ENCODE data around the gene SKI.

The SKI gene

GRCh38 chr1:2228157-2228594 lies at the start of gene SKI:
Gene SKI, plus strand, starts transcription at chr1:2228319. Its CDS starts 448 bp downstream, at chr1:2228767.
- DNase-seq, result no peak

DNA sequence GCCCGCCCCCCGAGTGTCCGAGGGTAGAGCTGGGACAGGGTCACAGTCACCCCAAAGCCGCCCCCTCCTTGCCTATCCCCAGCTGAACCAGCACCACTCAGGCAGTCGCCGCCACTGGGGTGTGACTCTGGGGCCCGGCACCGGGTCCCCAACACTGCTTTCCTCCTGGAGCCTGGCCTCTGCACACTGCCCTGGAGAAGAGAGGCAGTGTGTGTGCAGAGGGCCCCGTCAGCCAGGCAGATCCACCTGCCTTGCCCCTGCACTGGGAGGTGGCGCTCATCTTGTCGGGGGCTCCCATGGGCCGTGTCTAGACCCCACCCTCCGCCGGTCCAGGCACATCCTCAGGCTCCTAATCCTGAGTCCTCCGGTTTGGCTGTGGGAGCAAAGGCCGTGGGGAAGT lies 49.2 kb upstream of the SKI start:
- no peak for DNase-seq

GRCh38 chr1:2179283-2180013 lies 48.7 kb upstream of the SKI start:
- DNase-seq, result no peak

DNA sequence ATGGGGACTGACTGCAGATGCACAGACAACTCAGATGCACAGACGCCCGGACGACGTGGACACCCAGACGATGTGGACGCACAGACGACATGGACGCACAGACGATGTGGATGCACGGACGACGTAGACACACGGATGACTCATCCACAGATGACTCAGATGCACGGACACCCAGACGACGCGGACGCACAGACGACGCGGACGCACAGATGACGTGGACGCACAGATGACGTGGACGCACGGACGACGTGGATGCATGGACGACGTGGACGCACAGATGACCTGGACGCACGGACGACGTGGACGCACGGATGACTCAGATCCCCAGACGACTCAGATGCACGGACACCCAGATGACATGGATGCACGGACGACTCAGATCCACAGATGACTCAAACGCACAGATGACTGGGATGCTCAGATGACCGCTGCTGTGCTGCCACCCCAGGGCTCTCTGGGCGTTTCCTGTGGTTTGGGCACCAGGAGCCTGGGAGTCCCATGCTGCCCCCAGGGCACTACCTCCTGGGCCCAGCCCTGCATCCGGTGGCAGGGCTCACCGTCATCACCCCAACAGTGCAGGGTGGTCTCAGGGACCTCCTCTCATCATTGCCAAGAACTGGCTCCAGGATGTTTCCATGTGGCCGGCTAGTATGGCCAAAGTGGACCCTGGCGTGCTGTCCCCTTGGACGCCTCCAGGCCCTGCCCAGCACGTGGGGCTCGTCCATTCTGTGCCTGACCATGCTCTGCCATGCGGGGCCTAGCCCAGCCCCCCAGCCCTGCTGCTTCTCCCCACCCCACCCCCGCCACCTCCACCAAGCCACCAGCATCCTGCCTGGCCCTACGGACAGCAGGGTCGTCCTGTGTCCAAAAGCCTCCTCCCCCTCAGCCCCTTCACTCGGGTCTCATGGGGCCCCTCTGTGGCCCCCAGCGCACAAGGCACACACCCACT lies 47.5 kb upstream of the SKI start:
- no peak for DNase-seq

DNA sequence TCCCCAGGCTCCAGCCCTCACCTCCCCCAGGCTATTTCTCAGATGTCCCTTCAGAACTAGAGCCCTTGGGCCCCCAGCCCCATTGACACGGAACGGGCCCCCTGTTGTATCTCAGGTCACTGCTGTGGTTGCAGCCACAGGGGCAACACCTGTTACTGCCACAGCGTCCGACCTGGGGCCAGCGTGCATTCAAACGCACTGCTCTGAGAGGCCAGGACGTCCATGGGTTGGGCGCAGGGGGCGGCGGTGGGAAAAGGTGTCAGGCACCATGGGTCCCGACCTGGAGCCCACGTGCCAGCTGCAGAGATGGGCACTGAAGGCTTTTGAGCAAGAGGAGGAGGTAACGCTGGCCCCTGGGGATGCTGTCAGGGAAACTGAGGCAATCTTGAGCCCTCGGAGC lies 46.8 kb upstream of the SKI start:
- DNase-seq, result no peak

DNA sequence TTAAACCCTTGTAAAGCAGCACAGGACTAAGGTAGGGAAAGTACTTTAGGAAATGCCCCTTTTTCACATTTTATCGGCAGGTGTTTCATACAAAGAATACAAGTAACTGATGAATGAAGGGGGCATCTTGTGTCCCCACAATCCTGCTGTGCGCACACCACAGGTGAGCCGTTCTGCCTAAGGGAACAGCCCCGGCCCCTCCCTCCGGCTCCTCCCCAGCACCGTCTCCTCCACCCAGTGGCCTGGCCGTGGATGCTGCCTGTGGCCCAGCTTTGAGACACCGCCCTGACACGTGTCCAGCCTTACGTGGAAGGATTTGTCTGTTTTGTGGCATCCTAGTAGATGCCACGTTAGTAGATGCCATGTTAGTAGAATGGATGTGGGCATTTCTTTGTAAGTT lies 46.4 kb upstream of the SKI start:
- no peak for DNase-seq

- DNase-seq, result no peak
These were observed 45.7 kb upstream of the SKI start for GRCh38 chr1:2182376-2182775.

- no peak for DNase-seq
These were observed 44.2 kb upstream of the SKI start for GRCh38 chr1:2183937-2184334.

DNA sequence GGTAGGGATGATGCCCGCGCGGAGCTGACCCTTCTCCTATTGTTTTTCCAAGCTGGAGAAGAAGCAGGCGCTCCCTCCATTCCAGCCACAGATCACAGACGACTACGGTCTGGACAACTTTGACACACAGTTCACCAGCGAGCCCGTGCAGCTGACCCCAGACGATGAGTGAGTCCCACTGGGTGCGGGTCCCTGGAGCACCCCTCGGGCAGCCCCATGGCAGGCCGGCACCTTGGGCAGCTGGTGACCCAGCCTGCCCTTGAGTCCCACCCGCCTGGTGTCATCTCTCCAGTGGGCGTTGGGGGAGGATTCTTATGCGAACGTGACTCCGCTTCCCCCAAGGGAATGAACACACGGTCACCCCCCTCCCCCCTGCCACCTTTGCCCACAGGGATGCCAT lies 43.6 kb upstream of the SKI start:
- no peak for DNase-seq

GRCh38 chr1:2184934-2185333 lies 43.2 kb upstream of the SKI start:
- no peak for DNase-seq

DNA sequence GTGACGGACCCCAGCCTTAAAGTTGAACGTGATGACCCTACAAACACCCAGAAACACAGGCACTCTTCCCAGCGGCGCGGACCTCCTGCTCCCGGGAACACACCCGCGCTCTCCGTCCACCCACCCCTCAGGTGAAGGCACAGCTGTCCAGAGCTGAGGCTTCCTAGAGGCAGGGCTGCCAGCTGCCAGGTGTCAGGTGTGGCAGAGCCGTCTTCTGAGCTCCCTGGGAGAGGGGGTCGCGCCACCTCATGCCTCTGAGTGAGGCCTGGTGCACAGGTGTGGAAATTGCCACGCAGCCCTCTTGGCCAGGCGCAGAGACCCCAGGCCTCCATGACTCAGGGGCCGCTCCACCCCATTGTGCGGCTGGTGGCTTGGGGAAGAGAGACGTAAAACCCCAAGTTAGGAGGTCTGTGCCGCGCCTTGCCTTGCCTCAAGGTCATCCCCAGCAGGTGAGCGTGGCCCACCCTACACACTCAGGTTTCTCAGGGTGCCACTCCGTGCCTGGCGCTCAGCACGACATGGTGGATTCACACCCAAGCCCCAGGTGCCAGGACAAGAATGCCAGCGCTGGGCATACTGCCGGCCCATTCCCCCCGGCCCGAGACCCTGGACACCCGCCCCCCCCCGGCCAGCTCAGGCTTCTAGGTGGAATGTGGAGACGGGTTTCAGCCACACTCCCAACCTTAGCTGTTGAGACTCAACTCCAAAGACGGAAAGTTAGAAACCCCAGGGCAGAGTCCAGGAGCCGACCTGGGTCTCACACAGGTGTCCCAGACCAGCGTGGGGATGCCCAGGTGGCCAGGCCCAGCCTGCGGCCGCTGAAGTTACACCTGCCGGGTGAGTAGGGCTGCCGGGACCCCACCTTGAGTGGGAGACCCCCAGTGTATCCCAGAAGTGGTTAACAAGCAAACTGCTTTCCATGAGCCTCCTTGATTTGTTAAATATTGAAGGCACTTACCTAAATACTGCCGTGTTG lies 42.0 kb upstream of the SKI start:
- DNase-seq, result no peak

GRCh38 chr1:2186901-2187300 lies 41.2 kb upstream of the SKI start:
- DNase-seq, result no peak

DNA sequence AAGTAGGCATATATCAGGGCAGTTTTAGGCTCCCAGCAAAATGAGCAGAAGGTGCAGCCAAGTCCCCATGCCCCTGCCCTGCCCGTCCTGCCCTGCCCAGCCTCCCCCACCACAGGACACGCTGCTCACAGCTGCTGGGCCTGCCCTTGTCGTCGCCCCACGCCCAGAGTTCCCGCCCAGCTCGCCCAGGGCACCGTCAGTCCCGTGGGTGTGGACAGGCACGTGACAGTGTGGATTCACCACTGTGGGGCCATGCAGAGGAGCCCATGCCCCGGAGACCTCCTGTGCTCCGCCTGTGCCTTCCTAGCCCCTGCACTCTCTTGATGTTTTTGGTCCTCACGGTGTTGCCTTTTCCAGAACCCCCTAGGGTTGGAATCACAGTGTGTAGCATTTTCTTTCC lies 40.5 kb upstream of the SKI start:
- DNase-seq, result no peak

DNA sequence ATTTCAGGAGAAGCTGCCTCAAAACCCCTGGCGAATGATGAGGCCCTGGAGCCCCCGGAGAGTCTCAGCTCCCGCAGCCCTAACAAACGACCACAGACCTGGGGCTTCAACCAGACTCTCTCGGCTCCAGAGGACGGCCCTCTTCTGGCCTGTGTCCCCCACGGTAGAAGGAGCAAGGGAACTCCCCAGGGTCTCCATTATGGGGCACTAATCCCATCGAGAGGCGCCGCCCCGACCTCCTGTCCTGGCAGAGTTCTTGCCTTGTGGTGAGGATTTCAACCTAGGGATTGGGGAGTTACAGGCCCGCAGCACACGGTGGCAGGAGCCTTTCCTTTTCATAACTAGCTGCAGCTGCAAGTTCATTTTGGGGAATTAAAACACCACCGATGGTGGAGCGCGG lies 39.8 kb upstream of the SKI start:
- DNase-seq, result no peak

DNA sequence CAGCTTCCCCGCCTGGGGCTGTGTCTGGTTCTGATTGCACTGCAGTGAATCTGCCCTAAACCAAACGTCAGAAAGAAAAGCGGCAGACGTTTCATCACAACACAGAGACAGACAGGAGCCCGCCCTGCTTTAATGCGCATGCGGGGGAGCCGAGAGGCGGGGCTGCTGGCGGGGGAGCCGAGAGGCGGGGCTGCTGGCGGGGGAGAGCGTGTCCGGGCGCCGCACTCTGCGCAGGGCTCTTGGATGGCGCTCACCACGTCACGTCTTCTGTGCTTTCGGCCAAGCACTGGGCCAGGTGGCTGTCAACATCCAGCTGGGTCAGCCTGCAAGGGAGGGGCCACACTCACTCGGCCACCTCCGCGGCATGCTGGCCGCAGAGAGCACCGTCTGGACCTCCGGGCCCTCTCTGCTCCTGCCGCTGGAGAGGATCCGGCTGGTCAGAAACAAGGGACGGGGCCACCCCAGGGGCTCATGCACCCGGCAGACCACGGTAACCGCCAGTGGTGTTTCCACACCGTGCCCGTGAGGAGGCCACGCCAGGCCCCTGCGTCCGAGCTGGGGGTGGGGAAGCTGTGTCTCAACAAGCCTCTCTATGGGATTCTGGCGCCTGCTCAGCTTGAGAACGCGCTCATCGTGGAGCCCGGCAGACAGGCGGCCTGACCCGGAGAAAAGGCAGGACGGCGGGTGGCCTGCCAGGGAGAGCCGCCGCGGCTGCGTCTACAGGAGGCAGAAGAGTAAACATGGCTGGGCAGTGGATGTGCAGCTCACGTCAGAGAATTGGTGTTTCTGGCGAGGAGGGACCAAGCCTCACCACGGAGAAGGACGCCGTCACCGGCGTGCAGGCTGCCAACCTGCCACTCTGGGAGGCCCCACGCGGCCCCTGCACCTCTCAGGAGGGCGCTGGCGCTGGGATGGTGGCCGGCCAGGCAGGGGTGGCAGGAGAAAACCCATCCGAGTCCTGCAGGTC lies 38.4 kb upstream of the SKI start:
- DNase-seq, result peak; percentile 66

GRCh38 chr1:2190491-2190976 lies 37.6 kb upstream of the SKI start:
- DNase-seq, result no peak

GRCh38 chr1:2192031-2192995 lies 35.8 kb upstream of the SKI start:
- DNase-seq, result no peak

DNA sequence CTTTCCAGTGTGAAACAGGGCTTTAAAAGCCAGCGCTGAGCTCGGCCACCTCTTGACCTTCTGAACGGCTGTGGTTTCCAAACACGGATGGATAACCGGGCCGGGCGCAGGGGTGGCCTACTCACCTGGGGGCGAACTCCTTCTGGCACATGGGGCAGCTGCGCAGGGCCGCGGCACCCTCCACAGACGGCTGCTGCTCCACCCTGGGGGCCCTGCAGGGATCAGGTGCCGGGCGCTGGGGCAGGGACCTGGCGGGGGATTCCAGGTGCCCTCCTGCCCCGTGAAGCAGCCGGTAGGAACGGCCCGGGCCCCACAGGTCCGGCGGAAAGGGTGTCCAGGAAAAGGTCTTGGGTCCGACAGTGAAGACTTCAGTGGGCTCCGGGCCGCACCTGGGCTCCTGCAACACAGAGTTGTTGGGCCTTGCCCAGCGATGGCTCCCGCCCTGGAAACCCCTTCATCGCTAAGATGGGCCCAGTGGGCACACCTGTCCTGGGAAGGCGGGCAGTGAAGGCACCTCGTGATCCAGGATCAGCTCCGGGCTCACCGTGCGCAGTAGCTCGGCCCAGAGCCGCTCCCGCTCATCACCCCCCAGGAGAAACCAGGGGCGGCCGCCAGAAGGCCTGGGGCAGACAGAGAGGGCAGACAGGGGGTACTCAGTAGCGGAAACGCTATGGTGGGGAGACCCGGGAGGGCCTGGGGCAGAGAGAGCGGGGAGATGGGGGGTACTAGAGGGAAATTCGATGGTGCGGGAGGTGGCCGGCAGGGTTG lies 34.4 kb upstream of the SKI start:
- DNase-seq, result no peak

GRCh38 chr1:2194319-2194897 lies 33.7 kb upstream of the SKI start, which contains the start of gene FAAP20:
Gene FAAP20, minus strand, starts transcription at chr1:2194772. Its CDS starts 23 bp downstream, at chr1:2194749.
- no peak for DNase-seq

All from NCI-H748 treated with DMSO at 0.1 percent for 48 hours (cell line).